OCI-LY7 (cell line): Measurements from ENCODE around the gene MLANA. TPM values are rescaled to one million over a fixed set of nuclear protein-coding genes. Genes with fewer than 3 reads are reported as not detected.

Source experiments
- BruUV-seq: library from RNA; stranded (reverse); fragments of 400-500 nt; replicated peaks from 2 replicates; lab custom pipeline; 2021; lab: Mats Ljungman, UMichigan
- CTCF ChIA-PET: fragments of 300-600 bp; sonication (Branson Sonifier 250); formaldehyde crosslinking; loops from one replicate; lab custom pipeline; 2022; ENCODE audit warnings: antibody characterized with exemption; ENCODE audit not compliant: unreplicated experiment; lab: Charles Lee
- POLR2A ChIA-PET: fragments of 300-600 bp; sonication (Branson Sonifier 250); formaldehyde crosslinking; loops from one replicate; lab custom pipeline; 2022; ENCODE audit warnings: antibody characterized with exemption; lab: Charles Lee
- DNase-seq: peaks from one replicate; pipeline ENCODE4 v3.0.0-alpha.2; 2015; ENCODE audit warnings: low spot score
- H2AFZ ChIP-seq: fragments of 200-600 bp; sonication (generic), shearing (Covaris generic); 2 replicates; pipeline ENCODE4 v1.6.1; 2014; ENCODE audit warnings: mild to moderate bottlenecking, antibody characterized with exemption, low read length, moderate library complexity
- H3K27ac ChIP-seq: fragments of 200-600 bp; sonication (generic); 2 replicates; pipeline ENCODE4 v1.5.1; 2014; ENCODE audit warnings: mixed run types, low read depth, mild to moderate bottlenecking, moderate library complexity, low read length, inconsistent platforms; ENCODE audit not compliant: poor library complexity, severe bottlenecking
- H3K36me3 ChIP-seq: fragments of 200-600 bp; sonication (generic); 2 replicates; pipeline ENCODE4 v1.6.1; 2014; ENCODE audit warnings: mild to moderate bottlenecking, antibody characterized with exemption, low read length, moderate library complexity, mixed read lengths; ENCODE audit not compliant: insufficient read depth
- H3K4me1 ChIP-seq: fragments of 200-600 bp; sonication (generic); 2 replicates; pipeline ENCODE4 v1.5.1; 2014; ENCODE audit warnings: mild to moderate bottlenecking, low read length; ENCODE audit not compliant: insufficient read depth, poor library complexity, severe bottlenecking
- H3K4me2 ChIP-seq: fragments of 200-600 bp; sonication (generic); 2 replicates; pipeline ENCODE4 v1.6.1; 2014; ENCODE audit warnings: mild to moderate bottlenecking, low read length
- H3K4me3 ChIP-seq: fragments of 200-600 bp; sonication (generic); 2 replicates; pipeline ENCODE4 v1.5.1; 2014; ENCODE audit warnings: mild to moderate bottlenecking, low read depth, low read length; ENCODE audit not compliant: poor library complexity, severe bottlenecking
- H3K79me2 ChIP-seq: fragments of 200-600 bp; sonication (generic); 2 replicates; pipeline ENCODE4 v1.6.1; 2016; ENCODE audit warnings: low read depth, mild to moderate bottlenecking, low read length, moderate library complexity, mixed read lengths; ENCODE audit not compliant: insufficient read depth
- H3K9me2 ChIP-seq: fragments of 200-600 bp; sonication (generic); 2 replicates; pipeline ENCODE4 v1.6.1; 2016; ENCODE audit warnings: mild to moderate bottlenecking, low read length, mixed read lengths; ENCODE audit not compliant: insufficient read depth
- H3K9me3 ChIP-seq: fragments of 200-600 bp; sonication (generic); 2 replicates; pipeline ENCODE4 v1.6.1; 2014; ENCODE audit warnings: mild to moderate bottlenecking, mixed run types, low read length, mixed read lengths
- H4K20me1 ChIP-seq: fragments of 200-600 bp; sonication (generic); 2 replicates; pipeline ENCODE4 v1.6.1; 2014; ENCODE audit warnings: mild to moderate bottlenecking, antibody characterized with exemption, low read length, moderate library complexity, mixed read lengths; ENCODE audit not compliant: insufficient read depth
- CTCF ChIP-seq: fragments of 200-600 bp; sonication (generic); conservative IDR thresholded peaks from 2 replicates; pipeline ENCODE4 v1.5.1; 2014; ENCODE audit warnings: mild to moderate bottlenecking, antibody characterized with exemption, low read length, moderate library complexity, mixed read lengths
- EZH2phosphoT487 ChIP-seq: fragments of 200-600 bp; sonication (generic); IDR thresholded peaks from 2 replicates; pipeline ENCODE4 v1.6.1; 2018; ENCODE audit warnings: low read depth, borderline replicate concordance, mild to moderate bottlenecking, mixed run types, antibody characterized with exemption, low read length, moderate library complexity, mixed read lengths
- intact Hi-C: fragments of 100-400 bp; cut with micrococcal nuclease; formaldehyde crosslinking; loops from one replicate; pipeline ENCODE4 v1.10.0; 2022; ENCODE audit not compliant: unreplicated experiment
- total RNA-seq, 2 experiments: library from RNA; depleted of rRNA in 1 of 2; stranded (reverse); fragments of >200 nt in 1 of 2; shearing (Covaris generic) in 1 of 2; gene quantifications; 2 replicates each; pipeline ENCODE4 v1.2.3, GENCODE V29; 2014 to 2022

The MLANA gene
- total RNA-seq, 2 experiments from 2014 or later: not detected

GRCh38 chr9:5897851-5898250 is 7.2 kb downstream of the MLANA start:
- H3K4me3 ChIP-seq: no peak overlapping the region
- intact Hi-C loops: no loop called here
- no peak for TF ChIP-seq EZH2phosphoT487
- no peak for TF ChIP-seq CTCF
- no peak overlapping the region for H3K27ac ChIP-seq
- ChIA-PET POLR2A (no interaction called here), CTCF (interaction anchor here (0.6 kb wide), 1 partner anchor 14 kb away, joined by 3 read pairs; no protein-coding TSS in a partner anchor)
- no peak overlapping the region for H2AFZ ChIP-seq
- H3K36me3 ChIP-seq: no peaks in the 10 kb centered on the region
- H3K9me3 ChIP-seq: no peaks in the 10 kb centered on the region
- no peak overlapping the region for H3K4me2 ChIP-seq
- H3K79me2 ChIP-seq: no peaks in the 10 kb centered on the region
- no TSS peak for BruUV-seq
- DNase-seq: no peak
- no peaks in the 10 kb centered on the region for H4K20me1 ChIP-seq
- no peaks in the 10 kb centered on the region for H3K9me2 ChIP-seq
- H3K4me1 ChIP-seq: no peaks in the 10 kb centered on the region

GRCh38 chr9:5899292-5899691 is 8.6 kb downstream of the MLANA start:
- Histone ChIP-seq H3K9me2 (no peaks in the 10 kb centered on the region), H3K4me2 (no peak overlapping the region), H3K27ac (no peak overlapping the region), H2AFZ (no peak overlapping the region), H4K20me1 (no peaks in the 10 kb centered on the region), H3K36me3 (no peaks in the 10 kb centered on the region), H3K79me2 (no peaks in the 10 kb centered on the region), H3K4me3 (no peak overlapping the region), H3K4me1 (no peaks in the 10 kb centered on the region), H3K9me3 (no peaks in the 10 kb centered on the region)
- CTCF ChIA-PET: no interaction called here
- intact Hi-C loops: no loop called here
- TF ChIP-seq CTCF (peak; percentile 64), EZH2phosphoT487 (no peak)
- peak; percentile 5 for DNase-seq
- BruUV-seq: no TSS peak
- POLR2A ChIA-PET: interaction anchor here (0.5 to 1.1 kb wide), 2 partner anchors 11 to 64 kb away, joined by 3 to 5 read pairs; no protein-coding TSS in a partner anchor

- no peaks in the 10 kb centered on the region for H3K9me3 ChIP-seq
- no peak overlapping the region for H3K4me3 ChIP-seq
- ChIA-PET CTCF (no interaction called here), POLR2A (interaction anchor here (0.7 kb wide), 2 partner anchors 115 to 246 kb away, joined by 3 read pairs; partner anchors contain the start of gene RANBP6)
- intact Hi-C loops: no loop called here
- H3K4me1 ChIP-seq: no peaks in the 10 kb centered on the region
- BruUV-seq: no TSS peak
- no peaks in the 10 kb centered on the region for H4K20me1 ChIP-seq
- no peak for DNase-seq
- H3K36me3 ChIP-seq: no peaks in the 10 kb centered on the region
- no peaks in the 10 kb centered on the region for H3K79me2 ChIP-seq
- no peak overlapping the region for H3K4me2 ChIP-seq
- TF ChIP-seq EZH2phosphoT487: no peak
- no peak for TF ChIP-seq CTCF
- H3K9me2 ChIP-seq: no peaks in the 10 kb centered on the region
- H2AFZ ChIP-seq: no peak overlapping the region
- no peak overlapping the region for H3K27ac ChIP-seq
Observed at GRCh38 chr9:5900622-5901021, 9.9 kb downstream of the MLANA start.
